HG03575 (cell line): ENCODE data around the gene CACNA2D1.

Experiments used
- ATAC-seq: cut with Tn5 transposase; IDR thresholded peaks from one replicate; pipeline ENCODE4 v1.9.1; 2021; ENCODE audit not compliant: unreplicated experiment, insufficient number of reproducible peaks, low FRiP score; ENCODE audit errors: extremely low read depth

Gene CACNA2D1

DNA sequence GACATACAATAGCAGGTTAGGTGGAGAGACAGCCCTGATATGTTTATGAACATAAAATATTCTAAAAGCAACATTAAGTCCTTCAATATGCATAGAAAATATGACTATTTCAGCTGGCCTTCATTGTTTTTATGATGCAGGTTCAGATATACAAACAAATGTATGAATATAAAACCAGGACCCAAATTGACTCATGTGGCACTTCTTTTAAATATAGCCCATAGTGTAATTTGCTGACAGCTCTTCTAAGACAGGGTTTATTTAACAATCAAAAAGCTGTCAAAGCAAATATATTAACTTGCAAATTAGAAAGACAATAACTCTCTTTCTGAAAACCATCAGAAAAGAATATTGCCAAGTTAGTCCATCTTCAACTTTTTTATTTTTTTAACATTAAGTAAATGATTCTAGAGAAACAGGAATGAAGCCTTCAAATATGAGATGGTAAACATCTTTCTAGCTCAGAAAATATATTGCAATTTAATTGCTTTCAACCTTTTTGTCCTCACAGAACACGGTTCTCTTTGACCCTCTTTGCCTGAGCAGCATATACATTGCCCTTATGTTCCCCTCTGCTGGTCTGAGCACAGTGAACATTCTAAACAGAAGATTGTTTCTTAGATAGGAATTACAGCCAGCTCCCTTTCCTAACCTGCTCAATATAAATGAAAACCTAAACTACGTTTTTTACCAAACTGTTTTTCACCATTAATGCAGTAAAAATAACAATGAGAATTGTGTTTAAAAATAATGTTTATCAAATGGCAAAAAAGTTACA lies 82.8 kb downstream of the CACNA2D1 start:
- no peak for ATAC-seq

DNA sequence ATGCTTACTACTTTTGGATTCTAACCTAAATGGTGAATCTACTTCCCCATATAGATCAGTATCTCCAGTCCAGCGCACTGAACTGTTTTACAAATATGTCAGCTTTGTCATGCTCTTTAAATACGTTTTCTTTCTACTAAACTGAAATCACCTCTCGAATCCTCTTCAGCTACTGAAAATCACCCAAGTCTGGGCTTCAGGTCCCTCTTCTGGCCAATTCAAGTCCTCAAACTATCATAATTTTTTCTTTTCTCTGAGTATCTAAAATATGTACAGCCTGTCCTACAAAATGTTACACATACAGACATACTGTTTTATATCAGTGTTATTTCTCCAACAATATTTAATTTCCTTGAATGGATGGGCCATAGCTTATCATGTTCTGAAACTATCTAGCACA lies 84.2 kb downstream of the CACNA2D1 start:
- no peak for ATAC-seq

GRCh38 chr7:82358923-82359322 lies 84.7 kb downstream of the CACNA2D1 start:
- no peak for ATAC-seq

GRCh38 chr7:82358009-82358578 lies 85.5 kb downstream of the CACNA2D1 start:
- no peak for ATAC-seq

DNA sequence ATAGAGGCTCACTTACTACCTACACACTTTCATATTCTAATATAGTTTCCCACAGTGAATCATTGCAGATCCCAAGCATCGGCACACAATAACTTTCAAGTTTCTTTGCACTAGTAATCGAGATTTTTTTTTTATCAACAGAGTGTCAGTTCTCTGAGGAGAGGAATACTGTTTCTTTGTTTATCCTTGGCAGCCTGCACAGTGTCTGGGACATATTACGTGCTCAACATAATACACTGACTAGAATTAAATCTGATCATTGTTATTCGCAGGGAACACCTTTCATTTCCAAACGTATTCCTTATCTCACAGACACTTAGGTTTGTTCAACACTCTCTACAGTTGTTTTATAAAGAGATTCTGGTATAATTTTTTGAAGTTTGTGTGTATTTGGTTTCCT lies 95.3 kb downstream of the CACNA2D1 start:
- ATAC-seq, result no peak

- no peak for ATAC-seq
These were observed 95.8 kb downstream of the CACNA2D1 start for GRCh38 chr7:82347808-82348207.

GRCh38 chr7:82345886-82346285 lies 97.7 kb downstream of the CACNA2D1 start:
- ATAC-seq, result no peak

DNA sequence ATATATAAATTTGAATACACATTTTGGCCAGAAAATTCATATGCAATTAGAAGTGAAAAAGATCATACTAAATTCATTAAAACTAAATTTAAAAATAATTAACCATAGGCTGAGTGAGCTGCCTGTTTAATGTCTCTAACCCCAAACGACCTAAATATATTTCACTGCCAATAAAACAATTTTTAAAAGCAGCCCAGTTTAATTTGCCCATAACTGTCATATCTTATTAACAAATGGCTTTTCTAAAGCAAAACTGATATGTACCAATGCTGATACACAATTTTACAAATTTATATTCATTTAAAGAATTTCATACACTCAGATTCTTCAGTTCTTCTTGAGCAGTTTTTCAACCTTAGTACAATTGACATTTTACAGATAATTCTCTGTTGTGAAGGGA lies 99.9 kb downstream of the CACNA2D1 start:
- ATAC-seq, result no peak

DNA sequence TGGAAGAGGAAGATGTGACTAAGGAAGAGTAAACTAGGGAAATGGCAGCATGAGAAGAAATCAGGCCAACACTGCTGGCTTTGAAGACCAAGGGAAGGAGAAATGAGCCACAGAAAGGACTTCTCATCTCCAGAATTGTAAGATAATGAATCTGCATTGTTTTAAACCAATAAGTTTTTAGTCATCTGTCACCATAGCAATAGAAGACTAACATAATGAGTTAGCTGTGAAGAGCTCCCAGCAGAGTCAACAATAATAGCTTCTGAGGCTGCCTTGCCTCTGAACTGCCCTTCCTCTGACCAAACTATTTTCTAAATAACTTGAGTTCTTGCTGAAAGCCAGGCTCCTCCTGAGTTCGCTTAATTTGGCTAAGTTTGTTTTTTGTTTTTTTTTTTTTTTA lies 103.6 kb downstream of the CACNA2D1 start:
- ATAC-seq, result no peak

DNA sequence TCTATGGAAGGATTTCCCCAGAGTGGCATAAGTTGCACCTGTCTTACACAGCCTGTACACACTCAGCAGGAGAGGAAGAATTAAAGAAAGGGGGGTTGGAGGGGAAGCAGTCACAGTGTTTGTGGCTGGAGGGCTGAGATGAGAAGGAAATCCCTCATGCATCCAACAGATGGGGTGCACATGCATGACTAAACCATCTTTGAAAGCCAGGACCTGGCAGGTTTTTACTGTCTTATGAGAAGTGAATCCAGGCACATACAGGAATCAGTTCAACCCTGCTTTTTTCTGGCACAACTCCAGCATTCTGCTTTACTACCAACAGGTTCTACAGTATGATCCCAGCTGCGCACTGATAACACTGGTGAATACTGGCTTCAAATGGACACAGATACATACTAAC lies 107.7 kb downstream of the CACNA2D1 start:
- ATAC-seq, result no peak

GRCh38 chr7:82335001-82335400 lies 108.6 kb downstream of the CACNA2D1 start:
- ATAC-seq, result no peak

DNA sequence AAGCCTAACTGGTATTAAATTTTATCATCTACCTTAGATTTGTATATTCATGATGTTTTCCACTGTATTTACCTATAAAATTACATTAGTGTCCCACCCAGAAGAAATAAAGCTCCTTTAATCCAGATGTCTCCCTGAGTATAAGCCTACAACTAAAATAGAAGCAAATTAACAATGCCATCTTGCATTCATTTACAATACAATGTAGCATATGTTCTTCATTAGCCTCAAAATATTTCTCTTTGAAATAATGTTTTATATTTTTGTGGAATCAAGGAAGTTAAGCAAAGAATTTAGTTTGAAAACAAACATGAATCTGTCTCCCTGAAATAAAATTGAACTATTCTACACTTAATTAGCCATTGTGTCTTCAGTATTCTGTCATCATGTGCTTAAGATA lies 112.3 kb downstream of the CACNA2D1 start:
- no peak for ATAC-seq

- no peak for ATAC-seq
These were observed 112.8 kb downstream of the CACNA2D1 start for GRCh38 chr7:82330706-82331215.

DNA sequence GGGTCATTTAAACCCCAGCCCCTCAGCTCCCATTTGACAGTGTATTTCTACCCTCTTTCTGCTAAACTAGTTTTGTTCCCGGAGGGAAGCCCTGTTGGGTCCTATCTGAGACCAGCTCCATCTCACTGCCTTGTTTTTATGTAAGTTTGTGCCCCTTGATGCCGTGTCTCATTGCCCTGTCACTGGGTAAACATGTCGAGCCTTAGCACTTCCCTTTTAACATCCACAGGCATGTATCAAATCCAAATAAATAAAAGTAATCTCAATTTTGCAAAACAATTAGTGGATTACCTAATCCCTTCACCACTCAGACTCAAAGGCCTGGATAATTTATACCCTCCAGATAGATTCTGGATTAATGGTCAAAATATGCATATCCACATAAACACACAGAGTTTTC lies 115.7 kb downstream of the CACNA2D1 start:
- no peak for ATAC-seq

DNA sequence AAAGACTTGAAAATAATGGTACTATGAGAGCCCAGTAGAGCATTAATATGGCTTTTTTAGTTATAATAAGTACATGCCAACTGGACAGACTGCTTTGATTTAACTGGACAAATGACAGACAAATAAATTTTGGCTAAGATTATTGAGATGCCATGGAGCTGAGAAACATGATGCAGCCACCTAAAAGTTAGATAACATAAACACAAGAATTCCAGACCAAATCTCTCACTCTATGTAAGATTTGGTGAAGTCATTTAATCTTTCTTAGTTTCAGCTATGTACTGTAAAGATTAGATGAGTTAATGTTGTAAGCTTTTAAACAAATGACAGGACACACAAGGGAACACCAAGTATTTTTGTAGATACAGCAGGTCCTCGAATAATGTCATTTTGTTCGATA lies 118.2 kb downstream of the CACNA2D1 start:
- ATAC-seq, result no peak

DNA sequence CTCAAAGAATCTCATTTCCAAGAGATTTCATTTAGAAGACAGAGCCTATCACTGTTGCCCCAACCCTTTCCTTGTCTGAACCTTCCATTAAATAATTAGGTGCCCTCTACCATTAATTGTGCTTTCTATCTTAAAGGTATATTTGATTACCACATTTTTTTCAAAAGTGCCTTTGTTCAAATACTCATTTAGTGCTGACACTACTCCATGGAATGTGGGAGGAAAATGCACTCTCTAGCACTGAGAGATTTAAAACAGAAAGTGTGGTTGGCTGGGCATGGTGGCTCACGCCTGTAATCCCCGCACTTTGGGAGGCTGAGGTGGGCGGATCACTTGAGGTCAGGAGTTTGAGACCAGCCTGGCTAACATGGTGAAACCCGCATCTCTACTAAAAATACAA lies 119.8 kb downstream of the CACNA2D1 start:
- no peak for ATAC-seq

DNA sequence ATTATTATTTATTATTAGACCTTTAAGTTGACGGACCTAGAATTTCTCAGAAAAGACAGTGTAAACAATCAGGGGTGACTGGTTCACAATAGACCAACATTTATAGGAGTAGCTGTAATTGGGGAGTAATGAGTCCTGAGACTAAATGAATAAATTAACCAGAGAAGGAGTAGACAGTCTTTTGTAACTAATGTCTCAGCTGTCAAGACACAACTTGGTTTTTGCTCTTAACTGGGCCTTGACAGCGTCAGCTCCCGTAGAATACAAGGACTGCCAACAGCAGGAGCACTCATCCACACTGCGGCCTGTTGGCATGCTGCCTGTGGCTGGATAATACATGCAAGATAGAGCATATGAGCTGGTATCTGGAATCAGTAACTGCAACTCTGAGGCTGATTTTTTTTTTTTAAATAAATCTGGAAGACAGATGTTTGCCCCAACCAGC lies 123.9 kb downstream of the CACNA2D1 start:
- ATAC-seq, result no peak

DNA sequence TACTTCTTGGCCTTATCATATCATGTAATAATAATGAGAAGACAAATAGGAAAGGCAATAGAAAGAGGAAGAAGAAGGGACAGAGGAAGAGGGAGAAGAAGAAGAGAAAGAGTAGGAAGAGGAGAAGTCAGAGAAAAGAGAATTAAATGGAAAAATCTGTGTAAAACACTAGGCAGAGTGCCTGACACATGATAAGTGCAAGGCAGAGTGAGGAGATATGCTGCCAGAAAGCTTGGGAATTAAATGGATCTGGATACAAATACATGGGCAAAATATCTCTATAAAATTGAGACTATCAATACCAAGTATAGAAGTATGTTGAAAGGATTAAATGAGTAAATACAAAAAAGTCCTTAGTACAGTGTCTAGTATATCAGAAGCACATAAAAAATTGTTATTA lies 124.8 kb downstream of the CACNA2D1 start:
- no peak for ATAC-seq

GRCh38 chr7:82317760-82318159 lies 125.8 kb downstream of the CACNA2D1 start:
- ATAC-seq, result no peak

GRCh38 chr7:82317257-82317721 lies 126.3 kb downstream of the CACNA2D1 start:
- ATAC-seq, result no peak
